Ecto neural progenitor cell (in vitro differentiated cells): ENCODE results near the gene HACD2.

Source experiments
- DNase-seq: peaks from one replicate; pipeline ENCODE4 v3.0.0-alpha.2; 2018; ENCODE audit warnings: low spot score

The HACD2 gene

DNA sequence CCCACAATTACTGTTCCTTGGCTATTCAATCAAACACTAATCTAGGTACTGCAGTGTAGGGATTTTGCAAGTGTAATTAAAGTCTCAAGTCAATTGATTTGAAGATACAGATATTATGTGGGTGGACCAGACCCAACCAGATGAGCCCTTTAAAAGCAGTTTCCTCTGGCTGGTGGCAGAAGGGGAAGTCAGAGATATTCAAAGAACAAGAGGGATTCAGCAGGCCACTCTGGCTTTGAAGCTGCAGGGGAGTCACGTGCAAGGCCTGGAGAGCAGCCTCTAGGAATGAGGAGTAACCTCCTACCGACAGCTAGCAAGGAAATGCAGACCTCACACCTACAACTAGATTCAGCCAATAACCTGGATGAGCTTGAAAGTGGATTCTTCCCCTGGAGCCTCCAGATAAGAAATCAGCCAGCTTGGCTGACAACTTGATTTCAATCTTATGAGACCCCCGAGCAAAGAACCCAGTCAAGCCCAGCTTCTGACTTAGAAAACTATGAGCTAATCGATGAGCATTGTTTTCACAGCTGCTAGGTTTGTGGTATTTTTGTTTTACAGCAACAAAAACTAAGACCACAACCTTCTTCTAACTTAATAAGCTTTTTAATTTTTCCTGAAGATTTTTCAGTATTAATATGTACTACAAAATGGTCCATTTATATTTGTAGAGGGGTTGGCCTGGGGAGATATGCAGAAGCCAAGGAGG lies 13.4 kb downstream of the HACD2 start:
- no peak for DNase-seq

GRCh38 chr3:123568875-123569274 lies 16.0 kb downstream of the HACD2 start:
- DNase-seq, result no peak

GRCh38 chr3:123568034-123568433 lies 16.8 kb downstream of the HACD2 start:
- DNase-seq, result no peak

GRCh38 chr3:123564056-123564455 lies 20.8 kb downstream of the HACD2 start:
- DNase-seq, result no peak

GRCh38 chr3:123562547-123562946 lies 22.3 kb downstream of the HACD2 start:
- DNase-seq, result no peak

- DNase-seq, result no peak
Observed at GRCh38 chr3:123561188-123561587, 23.7 kb downstream of the HACD2 start.

DNA sequence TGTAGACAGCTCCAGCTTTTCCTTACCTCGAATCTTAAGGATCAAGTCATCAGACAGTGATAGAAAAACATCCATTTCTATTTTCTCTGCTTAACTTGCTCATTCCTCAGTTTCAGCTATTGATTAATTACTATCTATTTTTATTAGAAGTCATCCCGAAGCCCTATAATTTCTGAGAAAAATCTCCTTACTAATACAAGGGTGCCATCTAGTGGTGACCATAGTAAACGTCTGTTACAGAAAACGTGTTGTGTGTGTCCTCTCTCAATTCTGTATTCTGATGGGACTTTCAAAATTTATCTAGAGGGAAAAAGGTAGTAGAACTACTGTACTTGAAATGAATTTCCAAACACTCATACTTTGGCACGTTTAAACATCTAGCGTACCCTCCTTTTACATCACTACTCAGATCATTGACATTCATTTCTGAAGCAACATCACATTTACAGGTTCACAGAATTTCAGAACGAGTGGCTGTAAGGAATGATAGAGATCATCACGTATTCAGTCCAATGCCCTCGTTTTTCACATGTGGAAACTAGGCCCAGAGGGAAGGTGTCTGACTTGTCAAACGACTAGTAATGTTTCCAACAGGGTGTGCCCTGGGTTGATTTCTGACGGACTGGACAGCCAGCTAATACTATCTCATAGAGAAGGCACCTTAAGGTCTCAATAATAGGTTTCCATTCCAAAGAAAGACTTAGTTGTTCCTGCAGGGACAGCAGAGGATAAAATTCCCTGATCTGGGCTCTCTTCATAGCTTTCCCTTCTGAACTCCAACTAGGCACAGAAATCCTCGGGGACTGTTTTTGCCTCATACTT lies 25.6 kb downstream of the HACD2 start:
- DNase-seq, result no peak

GRCh38 chr3:123553536-123553935 lies 31.3 kb downstream of the HACD2 start:
- DNase-seq, result no peak

GRCh38 chr3:123552768-123553167 lies 32.1 kb downstream of the HACD2 start:
- no peak for DNase-seq

DNA sequence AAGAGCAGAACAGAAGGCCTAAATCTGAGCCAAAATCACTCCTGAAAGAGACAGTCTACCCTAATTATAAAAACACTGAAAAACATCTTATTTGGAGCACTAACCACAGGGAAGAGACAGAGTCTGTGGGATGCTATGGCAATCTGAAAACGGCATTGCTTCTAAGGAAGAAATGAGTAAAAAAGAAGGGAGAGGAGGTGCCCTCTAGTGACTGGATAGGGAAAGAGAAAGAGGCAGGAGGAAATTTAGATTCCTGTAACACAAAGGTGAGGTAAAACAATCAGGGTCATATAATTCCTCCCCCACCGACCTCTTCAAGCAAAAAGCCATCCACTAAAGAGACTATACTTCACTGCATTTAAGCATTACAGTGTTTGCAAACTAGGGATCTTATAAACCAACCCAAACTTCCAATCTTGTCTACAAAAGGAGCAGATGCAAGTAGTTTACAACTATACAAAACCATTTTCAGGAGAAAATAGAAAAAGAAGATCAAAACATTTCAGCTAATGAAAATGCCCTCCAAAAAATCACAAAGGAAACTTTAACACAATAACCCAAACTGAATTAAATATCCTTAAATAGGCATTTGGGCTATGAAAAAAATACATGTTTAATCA lies 32.6 kb downstream of the HACD2 start:
- no peak for DNase-seq

DNA sequence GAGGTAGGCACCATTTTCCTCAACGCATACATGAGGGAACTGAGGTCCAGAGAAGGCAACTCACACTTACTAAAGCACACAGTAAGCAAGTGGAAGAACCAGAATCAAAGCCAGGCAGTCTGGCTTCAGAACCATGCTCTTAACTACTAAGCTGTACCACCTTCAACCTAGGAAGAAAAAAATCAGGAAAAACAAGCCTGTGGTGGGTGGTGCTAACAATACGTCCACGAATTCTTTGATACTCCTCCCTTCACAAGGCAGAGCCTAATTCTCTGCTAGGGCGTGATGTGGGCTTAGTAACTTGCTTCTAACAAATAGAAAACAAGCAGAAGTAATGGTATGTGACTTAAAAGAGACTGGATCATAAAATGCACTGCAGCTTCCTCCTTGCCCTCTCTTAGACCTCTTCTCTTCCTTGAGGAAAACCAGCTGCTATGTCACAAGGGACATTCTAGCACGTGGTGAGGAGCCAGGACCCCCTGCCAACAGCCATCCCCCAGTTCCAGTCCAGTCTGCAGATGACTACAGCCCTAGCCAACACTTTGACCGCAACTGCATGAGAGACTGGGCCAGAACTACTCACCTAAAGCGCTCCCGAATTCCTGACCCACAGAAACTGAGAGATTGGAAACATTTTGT lies 36.9 kb downstream of the HACD2 start:
- DNase-seq, result no peak

- no peak for DNase-seq
Observed at GRCh38 chr3:123546133-123546755, 38.6 kb downstream of the HACD2 start.

DNA sequence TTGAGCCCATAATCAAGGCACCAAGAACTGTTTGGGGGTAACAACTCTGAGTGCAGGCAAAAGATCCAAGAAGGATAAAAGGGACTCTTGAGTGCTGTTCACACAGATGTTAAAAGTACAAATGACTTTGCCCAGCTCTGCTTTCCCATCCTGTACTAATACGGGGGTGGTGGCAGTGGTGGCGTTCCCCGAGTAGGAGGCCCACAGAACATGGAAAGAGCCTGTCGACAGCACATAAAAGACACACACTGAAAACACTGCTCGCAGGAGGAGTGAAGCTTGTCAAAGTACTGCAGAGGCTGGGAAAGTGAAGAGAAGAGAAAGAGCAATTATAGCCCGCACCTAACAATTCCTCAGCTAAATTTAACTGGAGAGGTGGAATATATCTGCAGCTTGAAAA lies 40.9 kb downstream of the HACD2 start:
- no peak for DNase-seq

- no peak for DNase-seq
Observed at GRCh38 chr3:123540285-123540684, 44.6 kb downstream of the HACD2 start.

DNA sequence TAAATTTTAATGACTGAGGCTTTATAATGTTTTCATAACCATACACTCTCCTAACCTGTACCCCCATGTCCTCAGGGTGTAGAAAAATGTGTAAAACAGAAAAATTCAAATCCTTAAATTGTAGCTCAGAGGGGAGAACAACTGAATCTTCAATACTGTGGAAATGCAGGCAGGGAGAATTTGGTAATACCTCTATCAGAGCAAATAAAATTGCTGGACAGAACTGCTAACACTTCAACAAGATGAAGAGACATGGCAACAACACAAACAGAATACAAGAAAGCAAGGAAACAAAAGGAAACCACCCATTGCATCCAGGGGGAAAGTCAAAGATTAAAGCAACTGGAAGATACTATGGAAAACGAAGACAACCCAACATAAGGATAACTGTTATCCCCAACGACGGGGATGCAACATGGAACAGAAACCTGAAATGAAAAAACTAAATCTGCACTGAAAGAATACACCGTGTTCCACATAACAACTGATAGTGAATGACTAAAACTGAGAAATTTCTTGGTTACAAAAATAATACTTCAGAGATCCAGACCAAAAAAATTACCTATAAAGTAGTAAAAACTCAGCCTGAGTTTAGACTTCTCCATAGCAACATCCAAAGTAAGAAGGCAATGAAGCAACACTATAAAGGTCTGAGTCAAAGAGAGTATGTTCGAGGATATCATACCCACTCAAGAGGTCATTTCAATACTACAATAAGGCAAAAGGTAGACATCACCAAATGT lies 48.5 kb downstream of the HACD2 start:
- no peak for DNase-seq

DNA sequence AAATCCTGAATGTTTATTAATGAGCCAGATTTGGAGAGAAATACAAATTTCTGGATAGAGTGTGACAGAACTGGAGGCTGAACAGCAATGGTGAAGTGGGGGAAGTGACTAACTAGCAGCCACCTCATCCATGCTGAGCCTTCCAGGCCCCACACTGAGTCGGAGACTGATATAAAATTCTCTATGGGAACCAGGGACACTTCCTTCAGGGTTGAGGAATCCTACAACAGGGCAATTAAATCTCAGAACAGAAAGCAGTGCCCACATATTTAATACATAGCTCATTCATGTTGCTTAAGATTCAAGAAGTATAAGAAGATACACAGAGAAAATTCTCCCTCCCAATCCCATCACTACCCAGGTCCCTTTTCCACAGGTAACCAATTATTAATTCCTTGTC lies 49.3 kb downstream of the HACD2 start:
- DNase-seq, result no peak

GRCh38 chr3:123534264-123534663 lies 50.6 kb downstream of the HACD2 start:
- no peak for DNase-seq

DNA sequence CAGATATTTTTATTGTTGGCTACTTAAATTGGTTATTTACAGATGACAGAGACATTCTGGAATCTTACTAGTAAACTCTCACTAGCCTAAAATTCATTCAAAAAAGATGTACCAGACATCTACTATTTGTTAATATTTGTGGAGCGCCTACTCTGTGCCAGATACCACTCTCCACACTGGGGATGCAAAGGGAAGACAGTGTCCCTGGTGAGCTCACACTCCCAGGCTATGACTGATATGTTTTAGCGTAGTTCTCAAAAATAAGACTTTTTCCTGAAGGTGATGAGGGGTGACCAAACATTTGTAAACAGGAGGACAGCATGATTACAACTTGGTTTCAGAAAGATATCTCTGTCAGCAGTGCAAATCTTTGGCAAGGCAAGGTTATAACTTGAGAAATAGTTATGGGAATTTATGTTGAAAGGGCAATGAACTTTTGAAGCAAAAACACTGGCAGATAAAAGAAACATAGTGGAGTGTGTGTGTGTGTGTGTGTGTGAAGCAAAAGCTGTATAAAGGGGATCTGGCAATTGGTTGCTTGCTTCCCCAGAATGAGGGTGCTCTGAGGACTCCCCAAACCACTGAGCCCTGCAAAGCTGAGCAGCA lies 51.2 kb downstream of the HACD2 start:
- no peak for DNase-seq

- no peak for DNase-seq
Observed at GRCh38 chr3:123528130-123528529, 56.7 kb downstream of the HACD2 start.

GRCh38 chr3:123527046-123527445 lies 57.8 kb downstream of the HACD2 start:
- DNase-seq, result no peak

GRCh38 chr3:123526474-123526873 lies 58.4 kb downstream of the HACD2 start:
- DNase-seq, result no peak
